IPS-20b (cell line): Measurements from ENCODE around the gene LAD1.

Experiments
- H3K27ac ChIP-seq: one replicate; pipeline ENCODE4 v1.5.1; 2013; ENCODE audit warnings: low read length
- H3K27me3 ChIP-seq: 2 replicates; pipeline ENCODE4 v1.6.1; 2013; ENCODE audit warnings: mild to moderate bottlenecking, low read length, inconsistent platforms; ENCODE audit not compliant: insufficient read depth
- H3K36me3 ChIP-seq: 2 replicates; pipeline ENCODE4 v1.6.1; 2013; ENCODE audit warnings: low read depth, mild to moderate bottlenecking, inconsistent platforms, low read length, moderate library complexity; ENCODE audit not compliant: insufficient read depth
- H3K4me1 ChIP-seq: 2 replicates; pipeline ENCODE4 v1.6.1; 2013; ENCODE audit warnings: mild to moderate bottlenecking, control low read depth, inconsistent platforms, low read length, moderate library complexity; ENCODE audit not compliant: insufficient read depth
- H3K4me3 ChIP-seq: 2 replicates; pipeline ENCODE4 v1.5.1; 2013; ENCODE audit warnings: mild to moderate bottlenecking, low read length, inconsistent platforms
- H3K9ac ChIP-seq: 2 replicates; pipeline ENCODE4 v1.6.1; 2013; ENCODE audit warnings: low read depth, mild to moderate bottlenecking, inconsistent platforms, low read length, moderate library complexity
- H3K9me3 ChIP-seq: 2 replicates; pipeline ENCODE4 v1.6.1; 2013; ENCODE audit warnings: mild to moderate bottlenecking, low read depth, low read length, inconsistent platforms; ENCODE audit not compliant: insufficient read depth

The LAD1 gene

DNA sequence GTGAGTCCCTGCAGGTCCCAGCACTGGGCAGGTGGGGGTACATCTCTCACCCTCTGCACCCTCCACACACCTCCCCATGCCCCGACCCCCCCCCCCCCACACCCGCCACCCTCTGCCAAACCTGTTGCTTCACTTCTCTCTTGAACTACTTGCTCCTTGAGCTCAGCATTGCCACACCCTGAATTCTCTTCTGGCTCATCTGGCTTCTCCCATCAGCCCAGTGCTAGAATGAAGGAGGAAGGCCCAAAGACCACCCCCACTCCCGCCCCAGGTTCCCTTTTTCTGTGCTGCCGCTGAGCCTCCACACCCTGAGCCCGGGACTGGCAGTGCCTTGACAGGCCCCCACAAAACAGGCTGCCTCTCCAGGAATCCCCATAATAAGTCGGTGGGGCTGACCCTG lies 28.8 kb upstream of the LAD1 start:
- H3K27me3 ChIP-seq: no peaks in the 10 kb centered on the region
- no peak overlapping the region for H3K9ac ChIP-seq
- H3K36me3 ChIP-seq: no peaks in the 10 kb centered on the region
- no peak overlapping the region for H3K4me3 ChIP-seq
- no peaks in the 10 kb centered on the region for H3K9me3 ChIP-seq
- no peak overlapping the region for H3K27ac ChIP-seq
- H3K4me1 ChIP-seq: no peaks in the 10 kb centered on the region

GRCh38 chr1:201426479-201427310 lies 27.6 kb upstream of the LAD1 start:
- Histone ChIP-seq H3K27ac (no peak overlapping the region), H3K9me3 (no peaks in the 10 kb centered on the region), H3K36me3 (no peaks in the 10 kb centered on the region), H3K4me1 (no peaks in the 10 kb centered on the region), H3K4me3 (no peak overlapping the region), H3K9ac (no peak overlapping the region), H3K27me3 (no peaks in the 10 kb centered on the region)

DNA sequence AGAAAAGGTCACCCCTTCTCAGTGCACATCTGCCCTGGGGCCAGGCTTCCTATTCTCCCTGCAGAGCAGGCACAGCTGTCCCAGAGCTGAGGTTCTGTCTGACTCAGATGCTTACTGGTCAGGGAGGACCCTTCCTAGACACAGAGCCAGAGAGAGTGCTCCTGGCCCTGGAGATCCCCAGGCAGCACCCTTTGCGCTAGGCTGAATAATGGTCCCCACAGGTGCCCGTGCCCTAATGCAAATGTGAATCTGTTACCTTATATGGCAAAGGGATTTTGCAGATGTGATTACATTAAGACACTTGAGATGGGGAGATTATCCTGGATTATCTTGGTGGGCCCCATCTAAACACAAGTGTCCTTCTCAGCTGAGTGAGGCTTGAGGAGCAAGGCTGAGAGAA lies 25.0 kb upstream of the LAD1 start:
- Histone ChIP-seq H3K4me1 (no peaks in the 10 kb centered on the region), H3K4me3 (no peak overlapping the region), H3K27ac (no peak overlapping the region), H3K9ac (no peak overlapping the region), H3K27me3 (no peaks in the 10 kb centered on the region), H3K9me3 (no peaks in the 10 kb centered on the region), H3K36me3 (no peaks in the 10 kb centered on the region)

- H3K9ac ChIP-seq: no peak overlapping the region
- no peaks in the 10 kb centered on the region for H3K27me3 ChIP-seq
- H3K4me3 ChIP-seq: no peak overlapping the region
- H3K27ac ChIP-seq: no peak overlapping the region
- no peaks in the 10 kb centered on the region for H3K9me3 ChIP-seq
- no peaks in the 10 kb centered on the region for H3K4me1 ChIP-seq
- H3K36me3 ChIP-seq: no peaks in the 10 kb centered on the region
These were observed 24.5 kb upstream of the LAD1 start for GRCh38 chr1:201423655-201424054.

GRCh38 chr1:201422436-201423030 lies 23.4 kb upstream of the LAD1 start:
- no peak overlapping the region for H3K9ac ChIP-seq
- no peaks in the 10 kb centered on the region for H3K27me3 ChIP-seq
- no peaks in the 10 kb centered on the region for H3K4me1 ChIP-seq
- H3K27ac ChIP-seq: no peak overlapping the region
- no peak overlapping the region for H3K4me3 ChIP-seq
- no peaks in the 10 kb centered on the region for H3K9me3 ChIP-seq
- no peaks in the 10 kb centered on the region for H3K36me3 ChIP-seq

GRCh38 chr1:201422026-201422425 lies 22.9 kb upstream of the LAD1 start:
- H3K9me3 ChIP-seq: no peaks in the 10 kb centered on the region
- H3K9ac ChIP-seq: no peak overlapping the region
- no peak overlapping the region for H3K4me3 ChIP-seq
- no peaks in the 10 kb centered on the region for H3K36me3 ChIP-seq
- no peaks in the 10 kb centered on the region for H3K4me1 ChIP-seq
- H3K27ac ChIP-seq: no peak overlapping the region
- H3K27me3 ChIP-seq: no peaks in the 10 kb centered on the region

GRCh38 chr1:201421041-201421440 lies 21.9 kb upstream of the LAD1 start:
- no peaks in the 10 kb centered on the region for H3K9me3 ChIP-seq
- no peak overlapping the region for H3K4me3 ChIP-seq
- no peak overlapping the region for H3K27ac ChIP-seq
- H3K4me1 ChIP-seq: no peaks in the 10 kb centered on the region
- no peaks in the 10 kb centered on the region for H3K36me3 ChIP-seq
- no peak overlapping the region for H3K9ac ChIP-seq
- no peaks in the 10 kb centered on the region for H3K27me3 ChIP-seq

- H3K27me3 ChIP-seq: no peaks in the 10 kb centered on the region
- H3K27ac ChIP-seq: no peak overlapping the region
- no peak overlapping the region for H3K4me3 ChIP-seq
- no peak overlapping the region for H3K9ac ChIP-seq
- no peaks in the 10 kb centered on the region for H3K4me1 ChIP-seq
- H3K9me3 ChIP-seq: no peaks in the 10 kb centered on the region
- no peaks in the 10 kb centered on the region for H3K36me3 ChIP-seq
These were observed 21.5 kb upstream of the LAD1 start for GRCh38 chr1:201420608-201421002.

- no peak overlapping the region for H3K9ac ChIP-seq
- H3K4me3 ChIP-seq: no peak overlapping the region
- no peaks in the 10 kb centered on the region for H3K4me1 ChIP-seq
- H3K9me3 ChIP-seq: no peaks in the 10 kb centered on the region
- H3K27ac ChIP-seq: no peak overlapping the region
- no peaks in the 10 kb centered on the region for H3K27me3 ChIP-seq
- no peaks in the 10 kb centered on the region for H3K36me3 ChIP-seq
These were observed 20.9 kb upstream of the LAD1 start for GRCh38 chr1:201419746-201420607.

- H3K9me3 ChIP-seq: no peaks in the 10 kb centered on the region
- H3K9ac ChIP-seq: no peak overlapping the region
- no peaks in the 10 kb centered on the region for H3K36me3 ChIP-seq
- H3K27me3 ChIP-seq: no peaks in the 10 kb centered on the region
- H3K4me3 ChIP-seq: no peak overlapping the region
- no peak overlapping the region for H3K27ac ChIP-seq
- no peaks in the 10 kb centered on the region for H3K4me1 ChIP-seq
These were observed 20.1 kb upstream of the LAD1 start for GRCh38 chr1:201419256-201419655.

DNA sequence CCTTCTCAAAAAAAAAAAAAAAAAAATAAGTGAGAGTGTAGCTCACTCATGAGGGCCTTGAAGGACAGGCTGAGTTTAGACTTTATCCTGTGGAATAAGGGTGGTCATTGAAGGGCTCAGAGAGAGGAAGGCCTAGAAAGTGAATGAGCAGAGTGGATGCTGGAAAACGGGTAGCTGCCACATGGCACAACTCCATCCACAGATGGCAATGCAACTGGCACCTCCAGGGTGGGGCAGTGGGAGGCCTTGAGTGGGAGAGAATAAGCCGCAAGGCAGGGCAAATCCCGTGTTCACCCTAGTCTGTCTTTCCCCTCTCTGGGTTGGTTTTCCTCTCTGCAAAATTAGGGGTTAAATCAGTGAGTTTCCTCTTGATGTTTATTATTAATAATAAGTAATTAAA lies 19.3 kb upstream of the LAD1 start:
- no peak overlapping the region for H3K27ac ChIP-seq
- H3K9me3 ChIP-seq: no peaks in the 10 kb centered on the region
- no peaks in the 10 kb centered on the region for H3K4me1 ChIP-seq
- H3K27me3 ChIP-seq: no peaks in the 10 kb centered on the region
- no peak overlapping the region for H3K4me3 ChIP-seq
- no peak overlapping the region for H3K9ac ChIP-seq
- no peaks in the 10 kb centered on the region for H3K36me3 ChIP-seq
